Suppressor macrophage treated with lipopolysaccharide for 1 hour (primary cell): ENCODE results near the gene ILF3.

Source experiments
- DNase-seq, 3 donors: peaks; one replicate each; pipeline ENCODE4 v3.0.0-alpha.2; 2020 to 2022

The ILF3 gene

DNA sequence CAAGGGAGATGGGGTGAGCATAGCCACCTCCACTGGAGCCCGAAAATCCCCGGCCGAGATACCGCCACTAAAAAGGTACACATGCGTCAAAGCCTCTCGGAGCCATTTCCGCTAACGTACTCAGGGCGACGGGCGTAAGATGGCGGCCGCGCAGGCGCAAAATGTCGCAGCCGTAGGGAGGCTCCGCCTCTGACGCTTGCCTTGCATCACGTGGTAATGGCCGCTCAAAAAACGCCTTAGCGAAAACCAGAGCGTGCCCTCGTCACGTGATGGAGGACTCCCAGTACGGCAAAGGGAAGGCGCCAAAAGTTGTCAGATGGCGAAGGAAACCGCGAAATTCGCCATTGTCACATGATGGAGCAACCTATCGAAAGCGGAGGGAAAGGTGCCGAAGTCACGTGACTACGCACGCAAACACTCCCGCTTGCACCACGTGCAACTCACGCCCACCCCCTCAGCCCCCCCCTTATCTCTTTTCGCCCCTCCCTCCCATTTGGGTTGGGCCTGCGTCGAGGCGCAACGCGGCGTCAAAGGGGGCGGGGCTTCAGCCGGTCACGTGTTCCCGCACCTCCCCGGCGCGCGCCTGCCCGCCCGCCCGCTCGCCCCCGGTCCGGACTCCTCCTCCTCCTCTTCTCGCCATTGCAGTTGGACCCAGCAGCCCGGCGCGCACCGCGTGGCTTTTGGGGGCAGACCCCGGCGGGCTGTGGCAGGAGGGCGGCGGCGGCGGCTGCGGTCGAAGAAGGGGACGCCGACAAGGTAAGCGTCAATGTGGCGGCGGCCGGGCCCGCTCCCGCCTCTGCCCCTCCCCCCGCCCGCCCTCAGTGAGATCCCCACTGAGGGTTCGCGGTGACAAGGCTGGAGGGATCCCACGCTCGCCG is at the start of gene ILF3:
Gene ILF3, plus strand, starts transcription at position 615 of the 878 bp plus-strand sequence. CDS start 16,260 bp downstream, outside the sequence.
- peak; percentile 100 for DNase-seq

DNA sequence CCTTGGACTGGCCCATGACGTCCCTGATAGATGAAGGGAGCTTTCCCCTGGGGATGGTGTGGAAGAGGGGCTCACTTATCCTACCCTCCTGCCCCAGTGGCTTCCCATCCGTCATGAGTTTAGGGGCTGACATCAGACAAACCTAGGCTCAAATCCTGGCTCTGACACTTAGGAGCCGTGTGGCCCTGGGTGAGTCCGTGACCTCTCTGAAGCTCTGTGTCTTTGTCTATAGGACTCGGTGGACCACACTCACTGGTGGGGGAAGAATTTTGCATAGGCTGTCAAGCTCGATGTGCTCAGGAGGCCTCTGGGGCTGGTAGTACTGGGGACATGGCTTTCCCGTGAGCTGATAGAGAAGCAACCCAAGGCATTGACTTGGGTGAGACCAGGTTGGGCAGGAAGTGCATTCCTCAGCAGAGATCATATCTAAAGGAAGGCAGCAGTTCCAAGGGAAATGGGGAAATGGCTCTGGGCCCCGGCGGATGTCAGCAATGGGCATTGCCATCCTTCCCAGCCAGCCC is 49.6 kb upstream of the ILF3 start:
- DNase-seq: peak in 1 of 3 donors; percentile 33

DNA sequence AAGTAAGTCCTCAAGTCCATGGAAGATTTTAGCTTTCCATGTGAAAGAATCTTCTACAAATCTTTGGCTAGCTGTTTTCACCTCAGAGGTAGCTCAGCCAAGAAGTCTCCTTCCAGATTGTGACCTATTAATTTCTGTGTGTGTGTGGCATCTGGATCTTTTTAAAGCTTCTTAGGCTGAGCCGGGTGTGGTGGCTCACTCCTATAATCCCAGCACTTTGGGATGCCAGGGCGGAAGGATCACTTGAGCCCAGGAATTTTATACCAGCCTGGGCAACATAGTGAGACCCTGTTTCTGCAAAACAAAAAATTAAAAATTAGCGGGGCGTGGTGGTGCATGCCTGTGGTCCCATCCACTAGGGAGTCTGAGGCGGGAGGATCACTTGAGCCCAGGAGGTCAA is 42.2 kb upstream of the ILF3 start:
- DNase-seq: no peak

DNA sequence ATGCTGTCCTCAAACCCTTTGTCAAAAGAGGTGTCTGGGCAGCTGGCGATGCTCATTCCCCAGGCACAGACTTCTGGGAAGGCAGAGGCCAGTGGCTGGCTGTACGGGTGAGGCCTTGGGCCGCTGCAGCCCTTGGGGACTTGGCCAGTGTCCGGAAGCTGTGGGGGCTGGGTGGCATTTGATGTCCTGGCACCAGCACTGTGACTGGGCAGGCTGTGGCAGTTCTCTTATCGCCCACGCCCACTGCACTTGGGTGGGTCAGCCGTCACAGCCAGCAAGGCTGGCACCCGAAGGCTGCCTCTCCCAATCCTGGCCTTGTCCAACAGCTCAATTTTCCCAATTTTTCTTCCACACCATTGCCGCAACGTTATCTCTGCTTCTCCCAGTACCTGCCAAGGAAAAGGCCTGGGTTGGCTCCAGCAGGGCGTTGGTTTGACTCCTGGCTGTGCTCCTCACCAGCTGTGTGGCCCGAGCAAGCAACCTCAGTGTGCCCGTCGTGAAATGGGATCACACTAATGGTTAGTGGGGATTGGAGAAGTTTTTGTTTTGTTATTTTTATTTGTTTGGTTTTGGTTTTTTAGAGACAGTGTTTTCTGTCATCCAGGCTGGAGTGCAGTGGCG is 41.5 kb upstream of the ILF3 start:
- DNase-seq: no peak

DNA sequence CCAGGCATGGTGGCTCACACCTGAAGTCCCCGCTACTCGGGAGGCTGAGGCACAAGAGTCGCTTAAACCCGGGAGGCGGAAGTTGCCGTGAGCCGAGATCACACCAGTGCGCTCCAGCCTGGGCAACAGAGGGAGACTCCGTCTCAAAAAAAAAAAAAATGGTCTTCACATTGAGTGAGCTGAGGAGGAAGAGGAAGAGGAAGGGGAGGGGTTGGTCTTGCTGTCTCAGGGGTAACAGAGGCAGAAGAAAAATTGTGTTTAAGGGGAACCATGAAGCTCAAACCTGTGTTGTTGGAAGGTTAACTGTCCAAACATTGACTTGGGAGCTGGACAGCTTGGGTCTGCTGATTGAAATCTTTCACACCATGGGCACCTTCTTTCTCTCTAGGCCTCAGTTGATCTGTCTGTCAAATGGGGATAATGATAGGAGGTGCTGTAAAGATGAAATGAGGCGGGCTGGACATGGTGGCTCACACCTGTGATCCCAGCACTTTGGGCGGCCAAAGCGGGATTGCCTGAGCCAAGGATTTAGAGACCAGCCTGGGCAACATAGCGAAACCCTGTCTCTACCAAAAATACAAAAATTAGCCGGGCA is 38.6 kb upstream of the ILF3 start:
- DNase-seq: no peak

DNA sequence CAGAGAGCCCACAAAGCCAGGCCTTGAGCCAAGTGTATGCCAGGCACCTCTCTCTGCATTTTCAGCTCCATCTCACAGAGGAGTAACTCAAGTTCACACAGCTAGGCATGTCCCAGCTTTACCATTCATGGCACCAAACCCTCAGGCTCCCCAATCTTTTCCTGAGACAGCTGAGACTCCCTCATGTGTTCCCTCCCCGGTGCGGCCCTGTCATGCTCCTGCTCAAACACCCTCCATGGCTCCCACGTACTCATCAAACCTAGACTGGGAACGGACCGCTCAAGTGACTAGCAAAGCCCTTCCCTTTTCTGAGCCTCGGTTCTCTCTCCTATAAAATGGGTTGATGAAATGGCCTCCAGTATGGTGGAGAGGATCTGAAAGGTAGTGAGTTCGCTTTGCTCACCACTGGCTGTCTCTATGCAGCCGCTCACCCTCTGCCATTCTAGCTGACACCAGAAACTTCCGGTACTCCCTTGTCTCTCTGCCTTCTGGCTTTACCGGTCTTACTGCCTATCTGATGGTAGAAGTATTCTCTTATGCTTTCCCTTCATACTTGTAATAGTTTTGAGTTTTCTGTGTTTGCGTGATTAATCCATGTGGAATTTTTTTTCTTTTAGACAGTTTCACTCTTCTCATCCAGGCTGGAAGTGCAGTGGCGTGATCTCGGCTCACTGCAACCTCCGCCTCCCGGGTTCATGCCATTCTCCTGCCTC is 36.6 kb upstream of the ILF3 start:
- no peak for DNase-seq

DNA sequence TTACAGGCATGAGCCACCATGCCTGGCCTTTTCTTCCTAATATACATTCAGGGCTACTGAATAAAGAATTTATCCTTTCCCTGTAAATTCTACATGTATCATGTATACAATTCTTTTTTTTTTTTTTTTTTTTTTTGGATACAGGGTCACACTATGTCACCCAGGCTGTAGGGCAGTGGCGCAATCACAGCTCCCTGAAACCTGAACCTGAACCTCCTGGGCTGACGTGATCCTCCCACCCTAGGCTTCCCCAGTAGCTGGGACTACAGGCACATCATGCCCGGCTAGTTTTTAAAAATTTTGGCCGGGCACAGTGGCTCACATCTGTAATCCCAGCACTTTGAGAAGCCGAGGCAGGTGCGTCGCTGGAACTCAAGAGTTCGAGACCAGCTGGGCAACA is 35.3 kb upstream of the ILF3 start:
- DNase-seq: no peak

DNA sequence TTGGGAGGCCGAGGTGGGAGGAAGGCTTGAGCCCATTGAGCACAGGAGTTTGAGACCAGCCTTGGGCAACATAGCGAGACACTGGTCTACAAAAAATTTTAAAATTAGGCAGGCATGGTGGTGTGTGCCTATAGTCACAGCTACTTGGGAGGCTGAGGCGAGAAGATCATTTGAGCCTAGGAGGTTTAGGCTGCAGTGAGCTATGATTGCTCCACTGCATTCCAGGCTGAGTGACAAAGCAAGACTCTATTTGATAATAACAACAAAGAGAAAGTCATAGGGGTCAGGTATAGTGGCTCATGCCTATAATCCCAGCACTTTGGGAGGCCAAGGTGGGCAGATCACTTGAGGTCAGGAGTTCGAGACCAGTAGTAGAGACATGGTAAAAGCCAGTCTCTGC is 33.4 kb upstream of the ILF3 start:
- DNase-seq: no peak

DNA sequence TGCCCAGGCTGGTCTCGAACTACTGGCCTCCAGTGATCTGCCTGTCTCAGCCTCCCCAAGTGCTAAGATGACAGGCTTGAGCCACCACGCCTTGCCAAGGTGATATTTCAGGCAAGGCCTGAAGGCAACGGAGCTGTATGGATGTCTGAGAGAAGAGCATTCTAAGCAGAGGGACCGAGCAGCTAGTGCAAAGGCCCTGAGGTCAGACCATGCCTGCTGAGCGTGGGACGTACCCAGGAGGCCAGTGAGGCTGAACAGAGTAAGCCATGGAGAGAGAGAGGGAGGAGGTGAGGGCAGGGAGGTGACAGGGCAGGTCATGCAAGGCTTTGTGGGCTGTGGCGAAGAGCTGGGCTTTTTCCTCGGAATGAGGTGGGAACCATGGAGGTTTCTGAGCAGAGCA is 32.2 kb upstream of the ILF3 start:
- no peak for DNase-seq

DNA sequence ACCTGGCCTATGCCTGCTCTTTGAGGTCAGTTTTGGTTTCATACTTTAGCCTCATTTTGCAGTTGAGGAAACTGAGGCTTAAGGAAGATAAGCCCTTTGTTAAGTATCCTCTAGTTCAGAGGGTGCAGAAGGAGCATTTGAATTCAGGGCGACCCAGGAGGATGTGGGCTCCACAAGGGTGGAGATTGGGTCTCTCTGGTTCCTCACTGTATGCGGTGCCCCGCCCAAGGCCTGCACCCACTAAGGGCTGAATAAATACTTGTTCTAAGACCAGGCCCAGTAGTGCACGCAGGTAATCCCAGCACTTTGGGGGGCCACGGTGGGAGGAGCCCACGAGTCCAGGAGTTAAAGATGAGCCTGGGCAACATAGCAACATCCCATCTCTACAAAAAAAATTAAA is 29.6 kb upstream of the ILF3 start:
- no peak for DNase-seq

DNA sequence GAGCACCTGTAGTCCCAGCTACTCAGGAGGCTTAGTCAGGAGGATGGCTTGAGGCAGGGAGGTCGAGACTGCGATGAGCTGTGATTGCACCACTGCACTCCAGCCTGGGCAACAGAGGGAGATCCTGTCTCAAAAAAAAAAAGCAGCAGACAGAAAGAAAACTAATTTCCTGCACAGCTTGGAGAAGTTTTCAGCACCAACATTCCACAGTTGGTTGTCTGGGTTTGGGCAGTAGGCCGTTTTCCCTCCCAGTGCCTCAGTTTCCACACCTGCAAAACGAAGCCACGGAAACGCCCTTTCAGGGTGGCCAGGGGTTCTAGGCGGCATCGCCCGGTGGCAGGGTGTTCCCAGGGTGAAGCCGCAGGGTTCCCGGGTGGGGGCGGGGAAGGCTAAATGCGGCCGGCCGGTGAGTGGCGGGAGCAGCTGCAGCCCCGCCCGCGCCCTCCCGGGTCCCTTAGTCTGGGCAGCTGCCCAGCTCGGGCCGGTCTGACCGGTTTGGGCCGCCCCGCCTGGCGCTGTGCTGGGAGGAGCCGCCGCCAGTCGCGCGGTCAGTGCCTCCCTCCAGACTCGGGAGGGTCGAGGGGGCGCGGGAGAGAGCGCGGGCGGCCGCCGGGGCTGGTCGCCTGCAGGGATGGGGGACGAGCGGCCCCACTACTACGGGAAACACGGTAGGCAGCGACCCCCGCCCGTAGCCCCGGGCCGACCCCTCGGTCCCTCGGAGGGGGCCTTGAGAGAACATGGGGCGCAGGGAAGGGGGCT is 29.0 kb upstream of the ILF3 start, which contains the start of gene SLC44A2:
Gene SLC44A2, plus strand, starts transcription at position 551 of the 759 bp plus-strand sequence. Its CDS starts 81 bp downstream, at position 632.
- DNase-seq: no peak

DNA sequence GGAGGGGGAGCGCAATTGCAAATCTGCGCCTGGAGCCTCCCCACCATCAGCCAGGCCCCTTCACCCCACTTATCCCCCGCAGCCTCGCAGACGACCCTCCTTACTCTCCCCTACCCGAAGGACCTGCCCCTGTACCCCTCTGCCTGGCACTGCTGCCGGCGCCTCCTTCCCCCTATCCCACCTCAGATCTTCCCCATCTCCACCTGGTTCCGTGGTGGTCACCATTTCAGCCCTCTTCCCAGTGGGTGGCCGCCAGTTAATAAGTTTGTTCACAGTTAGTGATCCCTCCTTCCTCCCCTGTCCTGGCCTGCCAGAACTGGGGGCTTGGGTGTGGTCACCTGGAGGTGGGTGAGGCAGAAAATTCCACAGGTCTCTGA is 28.4 kb upstream of the ILF3 start:
- no peak for DNase-seq

DNA sequence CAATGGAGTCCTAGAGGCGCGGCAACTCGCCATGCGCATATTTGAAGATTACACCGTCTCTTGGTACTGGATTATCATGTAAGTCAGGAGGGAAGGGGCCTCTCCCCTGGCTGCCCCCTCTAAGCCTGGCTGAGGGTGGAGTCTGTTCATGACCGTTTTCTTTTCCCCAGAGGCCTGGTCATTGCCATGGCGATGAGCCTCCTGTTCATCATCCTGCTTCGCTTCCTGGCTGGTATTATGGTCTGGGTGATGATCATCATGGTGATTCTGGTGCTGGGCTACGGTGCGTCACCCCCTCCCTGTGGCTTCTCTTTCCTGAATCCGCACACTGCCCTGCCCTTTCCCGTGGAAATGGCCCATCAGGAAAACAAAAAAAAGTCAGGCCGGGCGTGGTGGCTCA is 22.3 kb upstream of the ILF3 start:
- no peak for DNase-seq

DNA sequence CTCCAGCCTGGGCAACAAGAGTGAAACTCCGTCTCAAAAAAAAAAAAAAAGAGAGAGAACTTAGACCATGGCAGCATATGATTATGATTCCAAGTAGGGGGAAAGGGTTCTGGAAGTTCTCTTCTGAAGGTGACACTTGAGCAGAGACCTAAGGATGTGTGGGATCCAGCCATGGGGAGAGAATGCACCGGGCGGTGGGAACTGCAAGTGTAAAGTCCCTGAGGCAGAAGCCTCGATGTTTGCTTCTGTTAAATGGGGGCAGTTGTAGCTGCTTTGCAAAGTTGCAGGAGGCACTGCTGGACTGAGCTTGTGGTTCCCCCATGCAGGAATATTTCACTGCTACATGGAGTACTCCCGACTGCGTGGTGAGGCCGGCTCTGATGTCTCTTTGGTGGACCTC is 19.7 kb upstream of the ILF3 start:
- no peak for DNase-seq

DNA sequence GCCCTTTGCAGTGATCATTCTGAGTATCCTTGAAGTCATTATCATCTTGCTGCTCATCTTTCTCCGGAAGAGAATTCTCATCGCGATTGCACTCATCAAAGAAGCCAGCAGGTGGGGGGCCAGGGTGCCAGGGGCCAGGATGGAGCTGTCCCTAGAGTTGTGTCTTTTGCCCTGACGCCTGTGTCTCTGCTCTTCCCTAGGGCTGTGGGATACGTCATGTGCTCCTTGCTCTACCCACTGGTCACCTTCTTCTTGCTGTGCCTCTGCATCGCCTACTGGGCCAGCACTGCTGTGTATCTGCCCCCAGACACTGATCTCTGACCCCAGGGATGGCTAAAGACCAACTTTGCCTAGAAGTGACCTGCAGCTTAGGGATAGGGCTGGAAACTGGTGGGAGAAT is 19.2 kb upstream of the ILF3 start:
- DNase-seq: no peak

DNA sequence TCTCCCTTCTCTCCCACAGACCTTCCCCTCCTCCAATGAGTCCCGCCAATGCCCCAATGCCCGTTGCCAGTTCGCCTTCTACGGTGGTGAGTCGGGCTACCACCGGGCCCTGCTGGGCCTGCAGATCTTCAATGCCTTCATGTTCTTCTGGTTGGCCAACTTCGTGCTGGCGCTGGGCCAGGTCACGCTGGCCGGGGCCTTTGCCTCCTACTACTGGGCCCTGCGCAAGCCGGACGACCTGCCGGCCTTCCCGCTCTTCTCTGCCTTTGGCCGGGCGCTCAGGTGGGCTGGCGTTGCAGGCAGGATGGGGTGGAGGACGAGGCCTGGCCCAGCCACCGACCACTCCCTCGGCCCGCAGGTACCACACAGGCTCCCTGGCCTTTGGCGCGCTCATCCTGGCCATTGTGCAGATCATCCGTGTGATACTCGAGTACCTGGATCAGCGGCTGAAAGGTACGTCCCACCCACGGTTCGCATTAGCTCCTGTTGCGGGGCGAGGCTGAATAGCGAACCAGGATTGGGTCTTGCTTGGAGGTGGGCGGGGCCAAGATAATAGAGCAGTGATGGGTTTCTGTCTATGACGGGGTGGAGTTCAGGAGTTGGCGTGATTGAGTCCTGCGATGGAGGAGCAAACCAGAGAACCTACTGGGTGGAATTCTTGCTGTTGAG is 17.7 kb upstream of the ILF3 start:
- no peak for DNase-seq

DNA sequence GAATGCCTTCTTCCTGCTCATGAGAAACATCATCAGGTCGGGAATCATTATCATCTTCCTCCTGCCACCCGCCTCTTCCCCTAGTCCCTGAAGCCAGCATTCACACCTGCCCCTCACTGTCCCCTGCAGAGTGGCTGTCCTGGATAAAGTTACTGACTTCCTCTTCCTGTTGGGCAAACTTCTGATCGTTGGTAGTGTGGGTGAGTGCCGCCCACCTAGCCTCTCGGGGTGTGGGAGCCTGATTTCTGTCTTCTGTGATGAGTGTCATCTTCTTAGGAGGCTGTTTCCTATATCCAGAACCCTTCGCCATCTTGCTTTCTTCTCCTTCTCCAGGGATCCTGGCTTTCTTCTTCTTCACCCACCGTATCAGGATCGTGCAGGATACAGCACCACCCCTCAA is 16.3 kb upstream of the ILF3 start:
- peak; percentile 64 to 67 (median 65) for DNase-seq

DNA sequence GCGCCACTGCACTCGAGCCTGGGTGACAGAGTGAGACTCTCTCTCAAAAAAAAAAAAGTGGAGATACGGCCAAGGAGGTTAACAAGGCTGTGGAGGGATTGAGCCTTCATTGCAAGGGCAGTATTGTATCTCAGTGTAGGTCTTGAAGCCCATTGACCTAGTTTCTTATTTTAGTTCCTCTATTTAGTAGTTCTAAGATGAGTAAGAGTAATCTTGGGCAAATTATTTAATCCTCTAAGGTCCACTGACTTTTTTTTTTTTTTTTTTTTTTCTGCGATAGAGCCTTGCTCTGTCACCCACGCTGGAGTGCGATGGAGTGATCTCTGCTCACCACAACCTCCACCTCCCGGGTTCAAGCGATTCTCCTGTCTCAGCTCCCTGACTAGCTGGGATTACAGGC is 14.3 kb upstream of the ILF3 start:
- peak; percentile 49 to 93 (median 90) for DNase-seq

DNA sequence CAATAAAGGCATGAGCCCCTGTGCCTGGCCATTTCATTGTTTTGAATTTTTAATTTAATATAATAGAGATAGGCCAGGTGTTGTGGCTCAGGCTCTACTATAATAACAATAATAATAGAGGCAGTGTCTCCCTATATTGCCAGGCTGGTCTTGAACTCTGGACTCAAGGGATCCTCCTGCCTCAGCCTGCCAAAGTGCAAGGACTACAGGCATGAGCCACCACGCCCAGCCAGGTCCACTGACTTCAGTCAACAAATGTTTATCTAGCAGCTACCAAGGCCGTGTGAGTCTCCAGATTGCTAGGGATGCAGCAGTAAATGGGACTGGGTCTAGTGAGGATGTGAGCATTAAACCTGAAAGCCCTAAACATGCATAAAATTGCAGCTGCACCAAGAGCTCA is 13.8 kb upstream of the ILF3 start:
- no peak for DNase-seq

DNA sequence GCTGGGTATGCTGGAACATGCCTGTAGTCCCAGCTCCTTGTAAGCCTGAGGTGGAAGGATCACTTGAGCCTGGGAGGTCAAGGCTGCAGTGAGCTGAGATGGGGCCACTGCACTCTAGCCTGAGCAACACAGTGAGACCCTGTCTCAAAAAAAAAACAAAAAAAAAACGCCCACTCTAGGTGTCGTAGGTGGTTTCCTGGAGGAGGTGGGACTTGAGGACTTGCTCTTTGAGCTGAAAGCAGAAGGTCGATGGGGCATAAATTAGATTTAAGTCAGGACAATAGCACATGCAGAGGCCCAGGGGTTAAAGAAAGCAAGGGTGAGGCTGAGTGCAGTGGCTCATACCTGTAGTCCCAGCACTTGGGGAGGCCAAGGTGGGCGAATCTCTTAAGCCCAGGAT is 12.9 kb upstream of the ILF3 start:
- DNase-seq: no peak

DNA sequence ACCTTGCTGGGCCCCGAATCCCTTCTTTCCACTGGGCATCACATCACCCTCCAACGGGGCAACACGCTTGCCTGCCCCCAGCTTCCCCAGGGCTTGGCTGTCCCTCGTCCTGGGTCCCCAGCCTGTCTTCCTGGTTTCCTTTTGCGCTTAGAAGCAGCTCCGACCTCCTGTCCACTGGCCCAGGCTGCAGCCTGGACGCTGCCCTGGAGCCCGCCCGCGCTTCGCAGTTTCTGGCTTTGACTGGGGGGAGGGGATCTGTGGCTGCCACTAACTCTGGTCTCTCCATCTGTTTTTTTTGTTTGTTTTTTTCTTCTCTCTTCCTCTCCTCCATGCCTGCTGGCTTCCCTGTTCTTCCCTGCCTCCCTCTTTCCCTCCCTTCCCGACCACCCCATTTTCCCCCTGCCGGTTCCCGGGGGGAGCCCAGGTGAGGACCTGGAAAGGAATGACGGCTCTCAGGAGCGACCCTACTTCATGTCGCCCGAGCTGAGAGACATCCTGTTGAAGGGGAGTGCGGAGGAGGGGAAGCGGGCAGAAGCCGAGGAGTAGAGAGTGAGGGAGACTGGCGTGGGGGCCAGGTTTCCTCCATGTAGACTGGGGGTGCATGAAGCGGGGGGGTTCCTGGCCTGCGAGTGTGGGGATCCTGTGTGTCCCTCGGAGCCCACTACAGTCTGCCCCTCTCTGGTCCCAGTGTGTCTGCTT is 11.5 kb upstream of the ILF3 start:
- no peak for DNase-seq
